Activated CD4-positive, alpha-beta memory T cell treated with anti-CD3 and anti-CD28 coated beads, Interleukin-2, amount 10 ng/mL, durations not matched to agents 7 days and 5 days (primary cell): ENCODE results near the gene XPOT. TPM values are rescaled to one million over a fixed set of nuclear protein-coding genes. Genes with fewer than 3 reads are reported as not detected.

ENCODE experiments used
- CTCF ChIA-PET: fragments of 350-600 bp; sonication (Branson Sonifier 250); formaldehyde crosslinking; loops from one replicate; lab custom pipeline; 2021; ENCODE audit warnings: antibody characterized with exemption, inconsistent platforms; lab: Charles Lee
- POLR2A ChIA-PET: fragments of 350-600 bp; sonication (Branson Sonifier 250); formaldehyde crosslinking; loops from one replicate; lab custom pipeline; 2021; ENCODE audit warnings: antibody characterized with exemption; lab: Charles Lee
- DNase-seq: peaks from one replicate; pipeline ENCODE4 v3.0.0-alpha.2; 2020
- H3K27ac Mint-ChIP-seq: one replicate; pipeline ENCODE4 v1.8.0; 2021; ENCODE audit warnings: mild to moderate bottlenecking, mixed read lengths
- H3K27me3 Mint-ChIP-seq: one replicate; pipeline ENCODE4 v1.8.0; 2021; ENCODE audit warnings: mixed read lengths
- H3K36me3 Mint-ChIP-seq: one replicate; pipeline ENCODE4 v1.8.0; 2021; ENCODE audit warnings: low read depth, mixed read lengths
- H3K4me1 Mint-ChIP-seq: one replicate; pipeline ENCODE4 v1.8.0; 2021; ENCODE audit warnings: mixed read lengths
- H3K4me3 Mint-ChIP-seq: one replicate; pipeline ENCODE4 v1.8.0; 2021; ENCODE audit warnings: mild to moderate bottlenecking, mixed read lengths
- H3K9me3 Mint-ChIP-seq: one replicate; pipeline ENCODE4 v1.8.0; 2021; ENCODE audit warnings: mixed read lengths
- total RNA-seq, 2 experiments: library from RNA; stranded (reverse); gene quantifications; one replicate each; pipeline ENCODE4 v1.2.3, GENCODE V29; 2021

The XPOT gene
- total RNA-seq, 2 experiments from 2014 or later, result 119 to 122 TPM

DNA sequence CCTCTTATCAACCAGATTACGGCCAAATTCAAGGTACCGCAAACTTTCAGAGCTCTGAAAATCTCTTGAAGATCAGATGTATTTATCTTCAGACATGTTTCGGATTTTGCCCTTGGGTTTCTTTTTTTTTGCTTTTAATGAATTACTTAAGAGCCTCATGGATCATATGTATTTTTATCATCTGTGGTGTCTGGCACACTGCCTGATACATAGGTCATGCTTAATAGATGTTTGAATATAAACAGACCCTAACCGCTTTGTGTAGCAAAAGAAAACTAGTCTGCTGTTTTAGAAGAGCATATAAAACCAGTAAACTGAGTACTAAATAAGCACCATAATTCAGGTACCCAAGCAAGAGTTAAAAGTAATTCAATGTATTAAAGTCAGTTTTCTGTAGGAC lies 27.6 kb downstream of the XPOT start:
- POLR2A ChIA-PET, result interaction anchor here (1.3 kb wide), 1 partner anchor 26 kb away, joined by 4 read pairs; no protein-coding TSS in a partner anchor
- Mint-ChIP-seq H3K27ac (no peak overlapping the region), H3K36me3 (peaks cover 81% of the 10 kb centered on the region), H3K9me3 (no peaks in the 10 kb centered on the region), H3K27me3 (no peaks in the 10 kb centered on the region), H3K4me1 (no peaks in the 10 kb centered on the region), H3K4me3 (no peak overlapping the region)
- no peak for DNase-seq
- CTCF ChIA-PET, result interaction anchor here (1.4 kb wide), 1 partner anchor 118 kb away, joined by 5 read pairs; no protein-coding TSS in a partner anchor

DNA sequence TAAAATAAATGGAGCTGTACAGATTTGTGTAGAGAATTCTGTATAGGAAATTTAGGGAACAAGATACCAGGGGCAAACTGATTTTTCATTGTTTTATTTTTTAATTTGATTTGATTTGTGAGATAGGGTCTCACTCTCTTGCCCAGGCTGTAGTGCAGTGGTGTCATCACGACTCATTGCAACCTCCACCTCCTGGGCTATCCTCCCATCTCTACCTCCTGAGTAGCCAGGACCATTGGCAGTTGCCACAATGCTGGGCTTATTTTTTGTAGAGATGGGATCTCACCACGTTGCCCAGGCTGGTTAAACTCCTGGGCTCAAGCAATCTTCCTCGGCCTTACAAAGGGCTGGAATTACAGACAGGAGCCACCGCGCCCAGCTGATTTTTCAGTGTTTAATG lies 29.7 kb downstream of the XPOT start:
- Mint-ChIP-seq H3K9me3 (no peaks in the 10 kb centered on the region), H3K4me3 (no peak overlapping the region), H3K27me3 (no peaks in the 10 kb centered on the region), H3K4me1 (peaks cover 2% of the 10 kb centered on the region), H3K36me3 (peaks cover 87% of the 10 kb centered on the region), H3K27ac (no peak overlapping the region)
- no peak for DNase-seq
- ChIA-PET CTCF (no interaction called here), POLR2A (no interaction called here)

DNA sequence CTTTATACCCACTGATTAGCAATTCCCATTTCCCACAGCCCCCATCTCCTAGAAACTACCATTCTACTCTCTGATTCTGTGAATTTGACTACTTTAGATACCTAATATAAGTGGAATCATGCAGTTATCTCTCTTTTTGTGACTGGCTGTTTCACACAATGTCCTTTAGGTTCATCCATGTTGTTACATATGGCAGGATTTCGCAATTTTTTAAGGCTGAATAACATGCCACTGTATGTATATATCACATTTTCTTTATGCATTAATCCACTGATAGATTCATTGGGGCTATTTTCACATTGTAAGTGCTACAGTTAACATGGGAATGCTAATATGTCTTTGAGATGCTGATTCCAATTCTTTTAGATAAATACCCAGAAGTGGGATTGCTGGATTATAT lies 35.9 kb downstream of the XPOT start:
- ChIA-PET CTCF (no interaction called here), POLR2A (no interaction called here)
- Mint-ChIP-seq H3K27ac (no peak overlapping the region), H3K4me3 (no peak overlapping the region), H3K27me3 (no peaks in the 10 kb centered on the region), H3K36me3 (peaks cover 75% of the 10 kb centered on the region), H3K4me1 (peaks cover 8% of the 10 kb centered on the region), H3K9me3 (no peaks in the 10 kb centered on the region)
- DNase-seq, result no peak

DNA sequence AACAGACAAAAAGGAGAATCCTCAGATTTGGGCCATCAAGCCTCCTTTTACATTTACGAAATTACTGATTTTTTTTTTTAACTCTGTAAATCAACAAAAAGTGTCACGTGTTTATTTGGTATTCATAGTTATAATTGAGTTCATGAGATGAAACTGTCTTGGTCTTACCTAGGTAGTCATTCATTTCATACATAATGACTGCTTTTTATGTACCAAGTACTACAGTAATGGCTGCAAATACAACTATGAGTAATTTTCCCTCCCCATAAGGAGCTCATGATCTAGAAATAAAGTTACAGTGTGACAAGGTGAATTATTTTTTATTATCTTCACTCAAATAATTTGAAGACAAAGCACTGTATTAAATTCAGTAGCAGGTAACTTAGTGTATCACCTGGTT lies 41.3 kb downstream of the XPOT start:
- no peak for DNase-seq
- H3K27ac Mint-ChIP-seq, result no peak overlapping the region
- no peaks in the 10 kb centered on the region for H3K27me3 Mint-ChIP-seq
- peaks cover 12% of the 10 kb centered on the region for H3K4me1 Mint-ChIP-seq
- H3K36me3 Mint-ChIP-seq, result peaks cover 55% of the 10 kb centered on the region
- no peaks in the 10 kb centered on the region for H3K9me3 Mint-ChIP-seq
- H3K4me3 Mint-ChIP-seq, result no peak overlapping the region
- CTCF ChIA-PET, result interaction anchor here (0.7 kb wide), 1 partner anchor 10 kb away, joined by 4 read pairs; no protein-coding TSS in a partner anchor
- POLR2A ChIA-PET, result interaction anchor here (0.7 kb wide), 1 partner anchor 24 kb away, joined by 3 read pairs; no protein-coding TSS in a partner anchor

DNA sequence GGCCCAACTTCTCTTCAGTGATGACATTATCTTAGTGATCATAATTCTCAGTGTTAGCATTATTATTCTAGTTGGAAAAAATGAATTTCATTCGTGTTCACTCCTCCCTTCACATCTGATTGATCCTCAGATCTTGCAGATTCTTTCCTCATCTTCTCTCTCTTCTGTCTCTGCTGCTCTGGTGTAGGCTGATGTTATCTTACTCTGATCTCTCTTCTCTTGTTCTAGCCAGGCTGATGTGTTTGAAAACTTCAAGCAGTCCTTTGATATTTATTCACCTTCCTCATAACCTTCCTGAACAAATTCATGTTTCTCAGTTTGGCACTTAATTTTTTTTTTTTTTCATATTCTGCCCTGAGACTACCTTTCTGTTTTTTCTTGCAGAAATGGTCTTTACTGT lies 42.1 kb downstream of the XPOT start:
- H3K9me3 Mint-ChIP-seq, result no peaks in the 10 kb centered on the region
- no peak for DNase-seq
- H3K4me3 Mint-ChIP-seq, result no peak overlapping the region
- H3K27me3 Mint-ChIP-seq, result no peaks in the 10 kb centered on the region
- H3K36me3 Mint-ChIP-seq, result peaks cover 49% of the 10 kb centered on the region
- ChIA-PET CTCF (no interaction called here), POLR2A (no interaction called here)
- peak overlapping the region; percentile 6 for H3K27ac Mint-ChIP-seq
- H3K4me1 Mint-ChIP-seq, result peaks cover 20% of the 10 kb centered on the region

DNA sequence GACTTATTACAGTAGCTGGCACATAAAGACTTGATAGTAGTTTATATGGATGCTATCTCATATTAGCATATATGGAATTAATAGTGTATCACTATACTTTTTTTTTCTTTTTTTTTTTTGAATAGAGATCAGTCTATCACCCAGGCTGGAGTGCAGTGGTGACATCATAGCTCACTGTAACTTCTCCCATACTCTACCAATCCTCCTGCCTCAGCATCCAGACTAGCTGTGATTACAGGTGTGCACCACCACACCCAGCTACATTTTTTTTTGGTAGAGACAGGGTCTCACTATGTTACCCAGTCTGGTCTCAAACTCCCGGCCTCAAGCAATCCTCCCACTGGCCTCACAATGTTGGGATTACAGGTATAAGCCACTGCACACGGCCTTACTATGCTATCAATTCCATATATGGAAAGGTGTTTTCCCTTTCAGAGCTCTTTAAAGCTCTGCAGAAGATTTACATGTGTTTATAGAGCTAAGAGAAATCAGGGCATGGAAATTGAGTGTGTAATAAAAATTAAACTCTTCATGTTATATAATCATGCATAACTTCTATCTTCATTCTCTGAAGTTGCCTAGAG lies 46.0 kb downstream of the XPOT start:
- ChIA-PET CTCF (interaction anchor here (0.6 to 1.6 kb wide), 2 partner anchors 21 to 159 kb away, joined by 3 read pairs; no protein-coding TSS in a partner anchor), POLR2A (interaction anchor here (0.9 to 2.0 kb wide), 5 partner anchors 9 to 46 kb away, joined by 3 to 10 read pairs (median 7); partner anchors contain the start of gene XPOT)
- no peak for DNase-seq
- Mint-ChIP-seq H3K4me3 (peak overlapping the region; percentile 87), H3K27ac (peak overlapping the region; percentile 78), H3K36me3 (peaks cover 26% of the 10 kb centered on the region), H3K27me3 (no peaks in the 10 kb centered on the region), H3K9me3 (no peaks in the 10 kb centered on the region), H3K4me1 (peaks cover 31% of the 10 kb centered on the region)

DNA sequence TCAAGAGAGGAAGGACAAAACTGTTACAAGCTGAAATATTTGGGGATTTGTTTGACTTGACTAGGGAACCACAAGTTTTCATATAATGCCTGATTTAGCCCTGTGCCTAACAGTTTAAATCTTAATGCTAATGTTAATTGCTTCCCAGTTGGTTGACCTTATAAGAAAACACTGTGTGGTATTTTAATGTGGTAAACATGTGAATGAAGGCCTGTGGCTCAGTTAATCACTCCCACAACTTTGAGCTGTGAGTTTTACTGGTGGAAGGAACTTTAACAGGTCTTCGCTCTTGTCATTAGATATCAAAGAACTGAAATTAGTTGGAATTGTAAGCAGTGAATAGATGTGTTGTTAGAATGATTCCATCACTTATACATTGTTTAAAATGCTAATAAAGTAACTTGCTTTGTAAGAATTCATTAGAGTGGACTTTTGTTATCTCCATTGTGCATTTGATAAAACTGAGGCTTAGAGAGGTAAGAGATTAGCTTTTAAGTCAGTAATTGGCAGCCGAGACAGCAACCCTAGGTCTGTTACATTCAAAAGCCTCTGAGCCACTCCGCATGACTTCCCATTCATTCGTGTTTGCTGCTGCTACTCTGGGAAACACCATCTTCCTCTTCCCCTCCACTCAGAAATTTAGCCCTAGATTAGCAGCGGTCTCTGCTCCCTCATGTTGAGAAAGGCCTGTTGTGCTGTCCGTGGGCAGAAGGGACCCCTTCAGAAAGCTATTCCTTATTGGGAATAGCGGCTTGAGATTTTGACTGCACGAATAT lies 46.7 kb downstream of the XPOT start:
- ChIA-PET CTCF (interaction anchor here (0.6 to 1.6 kb wide), 2 partner anchors 21 to 158 kb away, joined by 3 read pairs; no protein-coding TSS in a partner anchor), POLR2A (interaction anchor here (0.9 to 2.0 kb wide), 5 partner anchors 8 to 47 kb away, joined by 3 to 10 read pairs (median 7); partner anchors contain the start of gene XPOT)
- peaks cover 25% of the 10 kb centered on the region for H3K36me3 Mint-ChIP-seq
- peaks cover 38% of the 10 kb centered on the region for H3K4me1 Mint-ChIP-seq
- no peaks in the 10 kb centered on the region for H3K27me3 Mint-ChIP-seq
- H3K9me3 Mint-ChIP-seq, result no peaks in the 10 kb centered on the region
- peak overlapping the region; percentile 87 for H3K4me3 Mint-ChIP-seq
- H3K27ac Mint-ChIP-seq, result peak overlapping the region; percentile 78
- no peak for DNase-seq

DNA sequence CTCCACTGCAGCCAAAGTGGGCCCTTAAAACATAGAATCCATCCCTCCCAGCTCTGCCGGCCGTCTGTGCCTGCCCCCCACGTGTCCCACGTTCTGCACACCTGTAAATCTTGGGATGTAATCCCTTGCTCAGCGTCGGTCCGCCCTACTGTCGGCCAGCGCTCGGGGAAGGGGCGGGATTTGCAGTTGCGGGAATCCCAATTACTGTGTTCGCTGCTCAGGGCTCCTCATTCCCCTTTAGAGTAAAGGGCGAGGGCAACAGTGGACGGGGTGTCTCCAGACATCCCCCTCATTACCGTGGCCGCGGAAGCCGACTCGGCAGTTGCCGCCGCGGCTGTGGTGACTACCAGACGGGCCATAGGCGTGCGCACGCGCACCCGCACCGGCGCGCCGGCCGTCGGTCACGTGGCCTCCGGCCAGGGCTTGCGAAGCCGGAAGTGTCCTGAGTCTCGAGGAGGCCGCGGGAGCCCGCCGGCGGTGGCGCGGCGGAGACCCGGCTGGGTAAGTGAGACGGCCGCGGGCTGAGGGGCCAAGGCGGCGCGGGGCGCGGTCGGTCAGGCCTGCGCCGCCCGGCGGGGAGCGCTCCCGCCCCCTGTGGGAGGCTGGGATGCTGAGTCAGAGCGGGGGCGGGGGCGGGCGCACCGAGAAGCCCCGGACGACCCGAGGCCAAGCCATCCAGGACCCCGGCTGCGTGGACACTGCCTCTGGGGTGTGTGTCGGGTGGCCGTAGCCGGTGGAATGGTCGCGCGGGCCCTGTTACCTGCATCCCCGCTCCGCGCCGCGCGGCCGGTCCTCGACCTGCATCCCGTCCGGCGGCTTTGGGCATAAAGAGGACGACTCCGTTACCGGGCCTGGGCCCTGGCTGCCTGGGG lies 47.7 kb downstream of the XPOT start, which contains the start of gene TBK1:
TSS of gene TBK1 (plus strand) at position 434 of the 872 bp plus-strand sequence. CDS start 3,751 bp downstream, outside the sequence.
- peak; percentile 75 for DNase-seq
- Mint-ChIP-seq H3K36me3 (peaks cover 21% of the 10 kb centered on the region), H3K4me3 (peak within 1 kb of the TSS; percentile 87), H3K27me3 (no peaks in the 10 kb centered on the region), H3K9me3 (no peaks in the 10 kb centered on the region), H3K4me1 (peaks cover 41% of the 10 kb centered on the region), H3K27ac (peak within 1 kb of the TSS; percentile 86)
- POLR2A ChIA-PET, result interaction anchor here (1.7 to 2.0 kb wide), 2 partner anchors 18 to 48 kb away, joined by 7 to 10 read pairs; partner anchors contain the start of gene XPOT
- CTCF ChIA-PET, result no interaction called here

DNA sequence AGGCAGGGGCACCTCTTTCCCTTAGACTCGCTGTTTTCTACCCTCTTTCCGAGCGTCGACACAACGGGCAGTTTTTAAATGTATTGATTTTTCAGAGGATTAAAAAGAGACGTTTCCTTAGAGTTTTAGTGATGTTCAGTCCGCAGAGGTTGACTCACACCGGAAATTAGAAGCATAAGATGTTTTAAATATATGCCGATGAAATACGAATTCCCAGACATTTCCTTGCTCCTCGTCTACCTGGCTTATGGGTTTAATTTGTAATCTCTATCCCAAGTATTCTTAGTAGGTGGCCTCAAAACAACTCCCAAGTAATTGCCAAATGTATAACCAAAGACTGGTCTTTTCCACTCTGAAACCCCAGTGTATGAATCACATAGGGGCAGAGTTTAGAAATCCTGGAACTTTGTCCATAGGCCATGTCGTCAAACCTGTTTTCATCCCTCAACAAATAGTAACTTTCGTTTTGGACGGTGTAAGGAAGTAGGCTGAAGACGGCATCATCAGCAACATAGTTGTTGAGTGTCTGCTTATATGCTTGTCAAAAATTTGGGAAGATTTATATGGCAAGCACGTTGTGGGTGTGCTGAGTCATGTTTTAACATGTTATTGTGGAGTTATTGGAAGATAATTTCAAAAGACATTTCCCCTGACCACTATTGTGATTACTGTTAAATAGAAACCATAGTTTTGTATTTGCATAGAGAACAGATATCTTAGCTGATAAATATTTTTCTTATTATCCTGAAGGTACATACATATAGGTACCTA lies 48.6 kb downstream of the XPOT start:
- Mint-ChIP-seq H3K27ac (peak overlapping the region; percentile 86), H3K9me3 (no peaks in the 10 kb centered on the region), H3K36me3 (peaks cover 24% of the 10 kb centered on the region), H3K4me3 (peak overlapping the region; percentile 84), H3K4me1 (peaks cover 50% of the 10 kb centered on the region), H3K27me3 (no peaks in the 10 kb centered on the region)
- CTCF ChIA-PET, result no interaction called here
- DNase-seq, result no peak
- POLR2A ChIA-PET, result interaction anchor here (0.8 to 1.1 kb wide), 2 partner anchors 17 to 49 kb away, joined by 3 to 4 read pairs; partner anchors contain the start of gene XPOT

DNA sequence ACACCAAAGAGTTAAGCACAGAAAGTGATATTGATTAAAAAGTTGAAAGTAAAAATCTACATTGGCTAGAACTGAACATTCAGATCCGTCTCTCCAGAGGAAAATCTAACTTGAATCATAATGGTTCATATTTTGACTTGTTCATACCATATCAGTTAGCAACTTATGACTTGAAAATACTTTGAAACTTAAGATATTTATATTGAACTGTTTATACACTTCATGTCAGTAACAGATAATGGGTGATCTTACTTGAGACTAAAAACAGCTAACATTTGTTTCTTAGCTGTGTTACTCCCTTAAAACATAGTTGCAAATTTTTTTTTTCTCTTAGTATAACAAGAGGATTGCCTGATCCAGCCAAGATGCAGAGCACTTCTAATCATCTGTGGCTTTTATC lies 51.3 kb downstream of the XPOT start:
- Mint-ChIP-seq H3K4me3 (no peak overlapping the region), H3K36me3 (peaks cover 27% of the 10 kb centered on the region)

DNA sequence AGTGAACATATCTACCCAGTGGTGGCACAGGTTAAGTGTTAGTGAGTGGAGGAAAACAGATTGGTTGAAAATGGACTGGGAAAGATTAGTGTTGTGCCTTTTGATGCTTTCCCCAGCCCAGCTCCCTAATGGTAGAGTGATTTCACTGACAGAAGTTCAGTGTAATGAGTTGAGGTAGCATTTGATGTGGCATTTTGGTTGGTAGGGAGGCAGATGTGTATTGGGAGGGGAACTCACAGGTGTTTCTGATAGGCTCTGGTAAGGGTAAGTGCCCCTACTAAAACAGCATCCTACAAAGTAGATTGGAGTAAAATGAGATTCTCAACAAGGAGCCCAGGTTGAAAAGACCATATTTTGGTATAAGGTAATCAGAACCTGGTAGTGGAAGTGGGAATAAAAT lies 51.9 kb downstream of the XPOT start:
- no peak for DNase-seq
- Mint-ChIP-seq H3K27ac (peak overlapping the region; percentile 73), H3K4me3 (no peak overlapping the region), H3K4me1 (peaks cover 56% of the 10 kb centered on the region), H3K27me3 (no peaks in the 10 kb centered on the region), H3K36me3 (peaks cover 30% of the 10 kb centered on the region), H3K9me3 (no peaks in the 10 kb centered on the region)
- CTCF ChIA-PET, result no interaction called here
- POLR2A ChIA-PET, result interaction anchor here (2.1 kb wide), 1 partner anchor 52 kb away, joined by 5 read pairs; the partner anchor contains the start of gene XPOT

More for the DNA sequence above, 51.3 kb downstream of the XPOT start:
- peaks cover 61% of the 10 kb centered on the region for H3K4me1 Mint-ChIP-seq
- ChIA-PET CTCF (interaction anchor here (0.6 kb wide), 1 partner anchor 10 kb away, joined by 4 read pairs; no protein-coding TSS in a partner anchor), POLR2A (interaction anchor here (0.9 to 2.1 kb wide), 3 partner anchors 8 to 51 kb away, joined by 3 to 5 read pairs (median 4); partner anchors contain the start of gene XPOT)
- H3K27ac Mint-ChIP-seq, result peak overlapping the region; percentile 73
- DNase-seq, result no peak
- H3K9me3 Mint-ChIP-seq, result no peaks in the 10 kb centered on the region
- H3K27me3 Mint-ChIP-seq, result no peaks in the 10 kb centered on the region
